Epithelial cell of proximal tubule (primary cell): Measurements from ENCODE around the gene ORAI3. TPM values are rescaled to one million over a fixed set of nuclear protein-coding genes. Genes with fewer than 3 reads are reported as not detected.

Experiments used
- DNase-seq: peaks from one replicate; pipeline ENCODE4 v3.0.0-alpha.2; 2011; ENCODE audit warnings: low read depth
- H3K4me3 ChIP-seq: 2 replicates; pipeline ENCODE4 v1.5.1; 2011; ENCODE audit warnings: low read depth, mild to moderate bottlenecking, low read length
- CTCF ChIP-seq: conservative IDR thresholded peaks from 2 replicates; pipeline ENCODE4 v1.5.1; 2012; ENCODE audit warnings: low read depth, mild to moderate bottlenecking, low read length
- total RNA-seq: library from RNA; depleted of rRNA; stranded (reverse); fragments of >200 nt; gene quantifications from 2 replicates; pipeline ENCODE4 v1.2.3, GENCODE V29; 2015

ORAI3 gene
- total RNA-seq, result 10.4 and 37.6 TPM in 2 replicates

GRCh38 chr16:30948667-30949649, at the start of gene ORAI3:
TSS of gene ORAI3 (plus strand) at chr16:30949068. CDS start at chr16:30949290, 222 bp downstream.
- DNase-seq, result no peak
- no peak for TF ChIP-seq CTCF
- peak within 1 kb of the TSS; percentile 95 for H3K4me3 ChIP-seq

GRCh38 chr16:30899794-30900193, 49.1 kb upstream of the ORAI3 start:
- no peak for TF ChIP-seq CTCF
- DNase-seq, result no peak
- H3K4me3 ChIP-seq, result no peak overlapping the region

GRCh38 chr16:30900588-30900987, 48.3 kb upstream of the ORAI3 start:
- no peak overlapping the region for H3K4me3 ChIP-seq
- no peak for TF ChIP-seq CTCF
- no peak for DNase-seq

GRCh38 chr16:30901201-30902028, 47.5 kb upstream of the ORAI3 start:
- peak overlapping the region; percentile 52 for H3K4me3 ChIP-seq
- DNase-seq, result no peak
- TF ChIP-seq CTCF, result no peak

GRCh38 chr16:30902029-30902972, 46.6 kb upstream of the ORAI3 start:
- DNase-seq, result no peak
- peak overlapping the region; percentile 56 for H3K4me3 ChIP-seq
- TF ChIP-seq CTCF, result peak; percentile 20

- no peak for DNase-seq
- no peak overlapping the region for H3K4me3 ChIP-seq
- no peak for TF ChIP-seq CTCF
Observed at GRCh38 chr16:30903002-30903401, 45.9 kb upstream of the ORAI3 start.
